ENCODE results near the gene TCP10L. TPM values are rescaled to one million over a fixed set of nuclear protein-coding genes. Genes with fewer than 3 reads are reported as not detected.
"Not testable (repeated sequence)": the region's sequence is repeated elsewhere in the genome, so short reads cannot be mapped to it uniquely, and the experiment has no call there.

TCP10L gene
- total and polyA plus RNA-seq, 5 experiments from 2014 or later: 0.33 to 0.91 (median 0.38) TPM; not detected in 1

DNA sequence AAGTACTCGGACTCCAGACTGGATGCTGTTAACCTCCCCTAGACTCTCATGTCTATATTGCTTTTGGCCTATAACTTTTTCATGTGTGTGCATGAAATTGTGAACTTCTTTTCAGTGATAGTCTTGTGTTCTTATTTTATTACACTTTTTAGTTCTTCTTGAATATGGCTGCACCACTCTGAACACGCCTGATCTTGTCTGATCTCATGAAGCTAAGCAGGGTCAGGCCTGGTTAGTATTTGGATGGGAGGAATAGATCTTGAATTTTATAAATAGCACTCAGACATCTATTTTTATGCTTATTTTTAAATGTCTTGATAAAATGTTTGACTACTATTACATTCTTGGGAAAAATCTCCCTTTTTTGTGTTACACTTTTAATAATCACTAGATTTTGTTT lies 22.4 kb downstream of the TCP10L start:
- POLR2A ChIA-PET: no interaction called here
- peaks cover 0 to 15% (median 6%) of the 10 kb centered on the region in 9 donors for H3K9me3 Mint-ChIP-seq
- peaks cover 6 to 28% (median 9%) of the 10 kb centered on the region in 4 donors for H3K4me1 Mint-ChIP-seq
- ATAC-seq: no peak
- H3K4me3 Mint-ChIP-seq: no peak overlapping the region
- H3K27me3 Mint-ChIP-seq: no peaks in the 10 kb centered on the region
- H3K27ac Mint-ChIP-seq: peak overlapping the region in 4 of 10 donors; percentile 3 to 53 (median 35)
- peaks cover 14 to 30% (median 19%) of the 10 kb centered on the region in 3 donors for H3K36me3 Mint-ChIP-seq
- peak in 3 of 10 donors; percentile 6 to 15 (median 12) for DNase-seq

GRCh38 chr21:32562426-32562825 lies 22.9 kb downstream of the TCP10L start:
- POLR2A ChIA-PET: no interaction called here
- ATAC-seq (peak in 1 of 2 donors; percentile 87), DNase-seq (peak in 6 of 10 donors; percentile 8 to 44 (median 33))
- Mint-ChIP-seq H3K27me3 (no peaks in the 10 kb centered on the region), H3K9me3 (peaks cover 0 to 15% (median 6%) of the 10 kb centered on the region in 9 donors), H3K36me3 (peaks cover 14 to 30% (median 19%) of the 10 kb centered on the region in 3 donors), H3K4me1 (peaks cover 7 to 25% (median 10%) of the 10 kb centered on the region in 4 donors), H3K4me3 (no peak overlapping the region), H3K27ac (peak overlapping the region in 6 of 10 donors; percentile 0 to 51 (median 10))

GRCh38 chr21:32561476-32561875 lies 23.8 kb downstream of the TCP10L start:
- Mint-ChIP-seq H3K4me1 (peaks cover 5 to 25% (median 9%) of the 10 kb centered on the region in 4 donors), H3K9me3 (peaks cover 0 to 15% (median 6%) of the 10 kb centered on the region in 9 donors), H3K36me3 (peaks cover 14 to 25% (median 14%) of the 10 kb centered on the region in 3 donors)
- H3K4me3 Mint-ChIP-seq, H3K27me3 Mint-ChIP-seq, ATAC-seq, DNase-seq, POLR2A ChIA-PET, H3K27ac Mint-ChIP-seq: not testable (repeated sequence)

- no peak for DNase-seq
- Mint-ChIP-seq H3K36me3 (peaks cover 9 to 19% (median 14%) of the 10 kb centered on the region in 3 donors), H3K4me1 (peaks cover 5 to 25% (median 11%) of the 10 kb centered on the region in 4 donors), H3K27ac (no peak overlapping the region), H3K9me3 (peaks cover 0 to 15% (median 6%) of the 10 kb centered on the region in 9 donors), H3K27me3 (no peaks in the 10 kb centered on the region), H3K4me3 (no peak overlapping the region)
- no peak for ATAC-seq
- POLR2A ChIA-PET: interaction anchor here (1.0 kb wide), 1 partner anchor 9 kb away, joined by 3 read pairs; no protein-coding TSS in a partner anchor
These were observed 24.4 kb downstream of the TCP10L start for GRCh38 chr21:32560896-32561295.

DNA sequence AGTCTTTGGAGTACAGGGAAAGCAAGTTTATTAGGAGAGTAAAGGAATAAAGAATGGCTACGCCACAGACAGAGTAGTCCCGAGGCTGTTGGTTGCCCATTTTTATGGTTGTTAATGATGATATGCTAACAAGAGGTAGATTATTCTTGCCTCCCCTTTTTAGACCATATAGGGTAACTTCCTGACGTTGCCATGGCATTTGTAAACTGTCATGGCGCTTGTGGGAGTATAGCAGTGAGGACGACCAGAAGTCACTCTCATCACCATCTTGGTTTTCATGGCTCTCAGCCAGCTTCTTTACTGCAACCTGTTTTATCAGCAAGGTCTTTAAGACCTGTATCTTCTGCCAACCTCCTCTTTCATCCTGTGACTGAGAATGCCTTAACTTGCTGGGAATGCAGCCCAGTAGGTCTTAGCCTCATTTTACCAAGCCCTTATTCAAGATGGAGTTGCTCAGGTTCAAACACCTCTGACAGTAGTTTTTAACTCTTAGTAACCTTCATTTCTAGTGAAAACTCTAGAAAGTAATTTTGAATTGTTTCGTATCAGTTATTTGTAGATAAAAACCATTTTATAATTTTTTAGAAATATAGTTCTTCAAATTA lies 26.2 kb downstream of the TCP10L start:
- POLR2A ChIA-PET: no interaction called here
- H3K27me3 Mint-ChIP-seq: no peaks in the 10 kb centered on the region
- ATAC-seq (no peak), DNase-seq (no peak)
- H3K4me1 Mint-ChIP-seq: peaks cover 5 to 25% (median 18%) of the 10 kb centered on the region in 4 donors
- H3K27ac Mint-ChIP-seq: no peak overlapping the region
- H3K9me3 Mint-ChIP-seq: no peaks in the 10 kb centered on the region
- H3K36me3 Mint-ChIP-seq: peaks cover 0 to 8% (median 0%) of the 10 kb centered on the region in 3 donors
- no peak overlapping the region for H3K4me3 Mint-ChIP-seq

DNA sequence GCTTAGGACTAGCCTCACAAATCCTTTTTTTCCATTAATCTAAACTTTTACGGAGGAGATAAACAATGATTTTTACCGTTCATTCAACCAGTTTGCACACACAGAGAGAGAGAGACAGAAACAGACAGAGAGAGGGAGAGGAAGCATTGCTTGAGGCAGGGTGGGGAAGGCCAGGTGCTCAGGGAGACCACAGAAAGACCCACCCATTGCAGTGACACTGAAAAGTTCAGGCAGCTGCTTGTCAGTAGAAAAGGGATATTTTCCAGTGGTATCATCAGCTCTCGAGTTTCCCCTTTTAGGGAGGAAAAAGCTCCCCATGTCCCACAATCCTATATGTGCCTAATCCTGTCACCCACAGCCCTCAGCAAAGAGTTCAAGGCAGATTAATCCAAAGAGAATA lies 27.2 kb downstream of the TCP10L start:
- no peaks in the 10 kb centered on the region for H3K9me3 Mint-ChIP-seq
- no peak for DNase-seq
- peaks cover 0 to 8% (median 0%) of the 10 kb centered on the region in 3 donors for H3K36me3 Mint-ChIP-seq
- POLR2A ChIA-PET: no interaction called here
- peaks cover 5 to 23% (median 18%) of the 10 kb centered on the region in 4 donors for H3K4me1 Mint-ChIP-seq
- H3K27ac Mint-ChIP-seq: peak overlapping the region in 6 of 10 donors; percentile 16 to 78 (median 37)
- no peaks in the 10 kb centered on the region for H3K27me3 Mint-ChIP-seq
- no peak for ATAC-seq
- no peak overlapping the region for H3K4me3 Mint-ChIP-seq

- Mint-ChIP-seq H3K4me3 (no peak overlapping the region), H3K4me1 (peaks cover 0 to 15% (median 13%) of the 10 kb centered on the region in 4 donors), H3K27me3 (no peaks in the 10 kb centered on the region), H3K9me3 (no peaks in the 10 kb centered on the region), H3K27ac (peak overlapping the region in 2 of 10 donors; percentile 21 to 38), H3K36me3 (peaks cover 0 to 6% (median 0%) of the 10 kb centered on the region in 3 donors)
- ATAC-seq: no peak
- POLR2A ChIA-PET: no interaction called here
- no peak for DNase-seq
These were observed 30.3 kb downstream of the TCP10L start for GRCh38 chr21:32554832-32555638.

DNA sequence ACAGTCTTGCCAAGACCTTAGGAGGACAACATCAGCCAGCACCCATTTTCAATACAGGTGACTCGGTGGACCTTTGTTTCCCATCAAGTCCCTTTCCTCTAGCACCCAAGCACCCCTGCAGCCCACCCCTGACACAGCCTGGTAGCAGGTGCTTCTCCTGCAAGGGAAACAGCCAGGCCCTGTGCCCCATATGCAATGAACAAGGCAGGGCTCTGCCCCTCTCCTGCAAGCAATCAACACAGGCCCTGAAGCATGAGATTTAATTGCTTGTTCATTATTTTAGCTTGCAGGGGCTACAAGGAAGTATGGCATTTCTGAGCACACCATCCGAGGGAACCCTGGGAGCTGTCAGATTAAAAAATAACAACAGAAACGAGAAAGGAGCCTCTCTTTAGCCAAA lies 35.4 kb downstream of the TCP10L start:
- POLR2A ChIA-PET: no interaction called here
- Mint-ChIP-seq H3K27me3 (no peaks in the 10 kb centered on the region), H3K27ac (no peak overlapping the region), H3K4me1 (peaks cover 0 to 20% (median 8%) of the 10 kb centered on the region in 4 donors), H3K36me3 (peaks cover 0 to 5% (median 0%) of the 10 kb centered on the region in 3 donors), H3K4me3 (no peak overlapping the region), H3K9me3 (peaks cover 0 to 3% (median 0%) of the 10 kb centered on the region in 9 donors)
- ATAC-seq (no peak), DNase-seq (no peak)

GRCh38 chr21:32549440-32549839 lies 35.9 kb downstream of the TCP10L start:
- H3K36me3 Mint-ChIP-seq: peaks cover 0 to under 1% (median 0%) of the 10 kb centered on the region in 3 donors
- H3K9me3 Mint-ChIP-seq: peaks cover 0 to 3% (median 0%) of the 10 kb centered on the region in 9 donors
- peaks cover 0 to 16% (median 6%) of the 10 kb centered on the region in 4 donors for H3K4me1 Mint-ChIP-seq
- no peak for ATAC-seq
- no peak for DNase-seq
- no peak overlapping the region for H3K27ac Mint-ChIP-seq
- H3K4me3 Mint-ChIP-seq: no peak overlapping the region
- no peaks in the 10 kb centered on the region for H3K27me3 Mint-ChIP-seq
- POLR2A ChIA-PET: no interaction called here

GRCh38 chr21:32548978-32549377 lies 36.3 kb downstream of the TCP10L start:
- no peak for ATAC-seq
- Mint-ChIP-seq H3K4me3 (peak overlapping the region in 1 of 10 donors; percentile 10), H3K27ac (no peak overlapping the region), H3K36me3 (no peaks in the 10 kb centered on the region), H3K27me3 (no peaks in the 10 kb centered on the region), H3K4me1 (peaks cover 0 to 16% (median 6%) of the 10 kb centered on the region in 4 donors), H3K9me3 (peaks cover 0 to 3% (median 0%) of the 10 kb centered on the region in 9 donors)
- DNase-seq: no peak
- POLR2A ChIA-PET: no interaction called here

GRCh38 chr21:32547018-32547417 lies 38.3 kb downstream of the TCP10L start:
- H3K27me3 Mint-ChIP-seq: no peaks in the 10 kb centered on the region
- H3K36me3 Mint-ChIP-seq: no peaks in the 10 kb centered on the region
- ATAC-seq (no peak), DNase-seq (no peak)
- no peak overlapping the region for H3K27ac Mint-ChIP-seq
- POLR2A ChIA-PET: interaction anchor here (0.7 kb wide), 1 partner anchor 800 kb away, joined by 3 read pairs; no protein-coding TSS in a partner anchor
- peaks cover 0 to 3% (median 0%) of the 10 kb centered on the region in 9 donors for H3K9me3 Mint-ChIP-seq
- H3K4me3 Mint-ChIP-seq: no peak overlapping the region
- H3K4me1 Mint-ChIP-seq: peaks cover 0 to 16% (median 6%) of the 10 kb centered on the region in 4 donors

DNA sequence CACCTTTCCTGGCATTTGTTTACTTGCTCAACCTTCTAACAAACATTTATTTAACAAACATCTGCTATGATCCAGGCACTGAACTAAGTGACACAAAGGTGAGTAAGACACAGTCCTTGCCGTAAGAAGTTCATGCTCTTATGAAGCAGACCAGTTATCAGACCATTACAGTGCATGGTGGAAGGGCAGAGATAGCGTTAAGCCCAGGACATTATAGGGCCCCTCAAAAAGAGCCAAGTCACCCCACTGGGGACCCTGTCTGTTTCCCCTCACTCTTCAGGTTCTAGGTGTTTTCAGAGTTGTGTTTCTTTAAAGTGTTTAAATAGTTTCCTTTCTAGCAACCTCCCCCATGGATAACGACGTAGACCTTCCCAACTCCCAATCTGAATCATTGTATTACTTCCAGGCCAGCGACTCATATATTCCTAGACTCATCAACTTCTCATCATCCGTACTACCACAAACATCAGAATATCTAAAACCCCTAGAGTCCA lies 39.3 kb downstream of the TCP10L start:
- H3K27me3 Mint-ChIP-seq: no peaks in the 10 kb centered on the region

More for the DNA sequence above, 39.3 kb downstream of the TCP10L start:
- H3K27ac Mint-ChIP-seq: peak overlapping the region in 1 of 10 donors; percentile 62
- H3K4me1 Mint-ChIP-seq: peaks cover 0 to 16% (median 6%) of the 10 kb centered on the region in 4 donors
- POLR2A ChIA-PET: no interaction called here
- H3K4me3 Mint-ChIP-seq: no peak overlapping the region
- ATAC-seq (no peak), DNase-seq (no peak)
- peaks cover 0 to 3% (median 0%) of the 10 kb centered on the region in 9 donors for H3K9me3 Mint-ChIP-seq
- no peaks in the 10 kb centered on the region for H3K36me3 Mint-ChIP-seq

Data from naive thymus-derived CD8-positive, alpha-beta T cell (primary cell).